ENCODE data around the gene CNTNAP2. TPM values are rescaled to one million over a fixed set of nuclear protein-coding genes. Genes with fewer than 3 reads are reported as not detected.

The CNTNAP2 gene
- total and polyA plus RNA-seq, 4 donors, result 0.14 to 2.3 (median 1.1) TPM

DNA sequence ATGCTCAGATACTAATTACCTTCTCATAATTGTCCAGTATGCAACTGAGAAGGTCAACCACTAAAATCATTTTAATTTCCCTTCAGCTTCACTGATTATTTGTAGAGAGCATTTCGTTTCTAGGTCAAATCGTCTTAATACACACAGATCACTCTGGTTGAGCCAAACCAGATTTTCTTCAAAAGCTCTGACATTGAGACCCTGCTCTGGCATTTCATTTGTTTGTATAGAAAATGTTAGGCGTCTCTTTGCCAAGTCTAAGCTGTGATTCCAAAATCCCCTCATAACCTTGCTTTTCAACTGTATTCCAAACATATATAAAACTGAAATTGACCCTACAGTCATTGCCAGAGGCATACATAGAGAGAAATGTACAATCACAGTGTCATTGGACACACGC is 520.0 kb downstream of the CNTNAP2 start (continued):
- TF ChIP-seq, protein P1, sequence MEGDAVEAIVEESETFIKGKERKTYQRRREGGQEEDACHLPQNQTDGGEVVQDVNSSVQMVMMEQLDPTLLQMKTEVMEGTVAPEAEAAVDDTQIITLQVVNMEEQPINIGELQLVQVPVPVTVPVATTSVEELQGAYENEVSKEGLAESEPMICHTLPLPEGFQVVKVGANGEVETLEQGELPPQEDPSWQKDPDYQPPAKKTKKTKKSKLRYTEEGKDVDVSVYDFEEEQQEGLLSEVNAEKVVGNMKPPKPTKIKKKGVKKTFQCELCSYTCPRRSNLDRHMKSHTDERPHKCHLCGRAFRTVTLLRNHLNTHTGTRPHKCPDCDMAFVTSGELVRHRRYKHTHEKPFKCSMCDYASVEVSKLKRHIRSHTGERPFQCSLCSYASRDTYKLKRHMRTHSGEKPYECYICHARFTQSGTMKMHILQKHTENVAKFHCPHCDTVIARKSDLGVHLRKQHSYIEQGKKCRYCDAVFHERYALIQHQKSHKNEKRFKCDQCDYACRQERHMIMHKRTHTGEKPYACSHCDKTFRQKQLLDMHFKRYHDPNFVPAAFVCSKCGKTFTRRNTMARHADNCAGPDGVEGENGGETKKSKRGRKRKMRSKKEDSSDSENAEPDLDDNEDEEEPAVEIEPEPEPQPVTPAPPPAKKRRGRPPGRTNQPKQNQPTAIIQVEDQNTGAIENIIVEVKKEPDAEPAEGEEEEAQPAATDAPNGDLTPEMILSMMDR (IDR thresholded peaks at IDR 0.05; ENCODE audit: low read depth, low read length, missing input control), result no peak
- TF ChIP-seq, protein P2, sequence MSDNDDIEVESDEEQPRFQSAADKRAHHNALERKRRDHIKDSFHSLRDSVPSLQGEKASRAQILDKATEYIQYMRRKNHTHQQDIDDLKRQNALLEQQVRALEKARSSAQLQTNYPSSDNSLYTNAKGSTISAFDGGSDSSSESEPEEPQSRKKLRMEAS (IDR thresholded peaks at IDR 0.05), result no peak
- TF ChIP-seq JUND (IDR thresholded peaks at IDR 0.05) (no peak), NR2F2 (IDR thresholded peaks at IDR 0.05) (no peak), TAF1 (conservative IDR thresholded peaks at IDR 0.05) (no peak), RAD21 (IDR thresholded peaks at IDR 0.05) (no peak)
- TF ChIP-seq, protein P3, sequence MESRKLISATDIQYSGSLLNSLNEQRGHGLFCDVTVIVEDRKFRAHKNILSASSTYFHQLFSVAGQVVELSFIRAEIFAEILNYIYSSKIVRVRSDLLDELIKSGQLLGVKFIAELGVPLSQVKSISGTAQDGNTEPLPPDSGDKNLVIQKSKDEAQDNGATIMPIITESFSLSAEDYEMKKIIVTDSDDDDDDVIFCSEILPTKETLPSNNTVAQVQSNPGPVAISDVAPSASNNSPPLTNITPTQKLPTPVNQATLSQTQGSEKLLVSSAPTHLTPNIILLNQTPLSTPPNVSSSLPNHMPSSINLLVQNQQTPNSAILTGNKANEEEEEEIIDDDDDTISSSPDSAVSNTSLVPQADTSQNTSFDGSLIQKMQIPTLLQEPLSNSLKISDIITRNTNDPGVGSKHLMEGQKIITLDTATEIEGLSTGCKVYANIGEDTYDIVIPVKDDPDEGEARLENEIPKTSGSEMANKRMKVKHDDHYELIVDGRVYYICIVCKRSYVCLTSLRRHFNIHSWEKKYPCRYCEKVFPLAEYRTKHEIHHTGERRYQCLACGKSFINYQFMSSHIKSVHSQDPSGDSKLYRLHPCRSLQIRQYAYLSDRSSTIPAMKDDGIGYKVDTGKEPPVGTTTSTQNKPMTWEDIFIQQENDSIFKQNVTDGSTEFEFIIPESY (IDR thresholded peaks at IDR 0.05), result no peak

DNA sequence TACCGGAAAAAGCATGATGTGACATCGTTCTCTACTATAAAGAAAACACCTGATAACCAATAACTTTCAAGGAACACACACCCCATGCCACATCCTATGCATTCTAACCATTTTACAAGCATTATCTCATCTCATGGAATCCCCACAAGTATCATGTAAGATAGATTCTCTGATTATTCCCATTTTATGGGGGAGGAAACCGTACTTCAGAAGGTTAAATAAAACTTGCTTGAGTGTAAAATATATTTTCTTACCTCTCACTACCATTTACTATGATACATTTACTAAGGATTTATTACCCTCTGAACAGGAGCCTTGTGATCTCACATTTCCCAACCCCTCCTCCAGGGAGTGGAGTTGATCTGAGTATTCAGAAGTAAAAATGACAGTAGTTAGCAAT is 522.7 kb downstream of the CNTNAP2 start:
- Histone ChIP-seq H3K4me1 (ENCODE audit: control insufficient read depth in 4 of 4, insufficient read depth in 4 of 4, low read length in 3 of 4) (no peaks in the 10 kb centered on the region), H3K36me3 (ENCODE audit: control insufficient read depth in 4 of 4, insufficient read depth in 3 of 4, low read depth in 1 of 4, low read length in 3 of 4) (no peaks in the 10 kb centered on the region), H3K9ac (ENCODE audit: low read depth in 1 of 2, low read length in 2 of 2) (no peak overlapping the region), H3K4me3 (ENCODE audit: low read depth in 1 of 3, low read length in 3 of 3) (no peak overlapping the region), H3K9me3 (ENCODE audit: control insufficient read depth in 4 of 4, low read length in 3 of 4) (no peaks in the 10 kb centered on the region), H3K27me3 (ENCODE audit: control insufficient read depth in 4 of 4, insufficient read depth in 4 of 4, low read length in 3 of 4) (no peaks in the 10 kb centered on the region), H3K27ac (ENCODE audit: low read depth in 1 of 2, low read length in 2 of 2) (no peak overlapping the region)
- no peak for DNase-seq (ENCODE audit: low spot score)
- TF ChIP-seq RXRA (IDR thresholded peaks at IDR 0.05) (no peak), FOXA1 (IDR thresholded peaks at IDR 0.05) (no peak), NR2F2 (IDR thresholded peaks at IDR 0.05) (no peak), RAD21 (IDR thresholded peaks at IDR 0.05) (no peak), YY1 (IDR thresholded peaks at IDR 0.05) (no peak), JUND (IDR thresholded peaks at IDR 0.05) (no peak), FOXA2 (IDR thresholded peaks at IDR 0.05) (no peak), HNF4G (IDR thresholded peaks at IDR 0.05) (no peak), GABPA (IDR thresholded peaks at IDR 0.05 in 1 of 2, conservative IDR thresholded peaks at IDR 0.05 in 1 of 2) (no peak), HNF4A (conservative IDR thresholded peaks at IDR 0.05) (no peak), TAF1 (conservative IDR thresholded peaks at IDR 0.05) (no peak), SP1 (IDR thresholded peaks at IDR 0.05) (no peak)
- TF ChIP-seq, protein P2 (IDR thresholded peaks at IDR 0.05), result no peak
- TF ChIP-seq, protein P4, sequence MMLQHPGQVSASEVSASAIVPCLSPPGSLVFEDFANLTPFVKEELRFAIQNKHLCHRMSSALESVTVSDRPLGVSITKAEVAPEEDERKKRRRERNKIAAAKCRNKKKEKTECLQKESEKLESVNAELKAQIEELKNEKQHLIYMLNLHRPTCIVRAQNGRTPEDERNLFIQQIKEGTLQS (IDR thresholded peaks at IDR 0.05), result no peak
- TF ChIP-seq, protein P5, sequence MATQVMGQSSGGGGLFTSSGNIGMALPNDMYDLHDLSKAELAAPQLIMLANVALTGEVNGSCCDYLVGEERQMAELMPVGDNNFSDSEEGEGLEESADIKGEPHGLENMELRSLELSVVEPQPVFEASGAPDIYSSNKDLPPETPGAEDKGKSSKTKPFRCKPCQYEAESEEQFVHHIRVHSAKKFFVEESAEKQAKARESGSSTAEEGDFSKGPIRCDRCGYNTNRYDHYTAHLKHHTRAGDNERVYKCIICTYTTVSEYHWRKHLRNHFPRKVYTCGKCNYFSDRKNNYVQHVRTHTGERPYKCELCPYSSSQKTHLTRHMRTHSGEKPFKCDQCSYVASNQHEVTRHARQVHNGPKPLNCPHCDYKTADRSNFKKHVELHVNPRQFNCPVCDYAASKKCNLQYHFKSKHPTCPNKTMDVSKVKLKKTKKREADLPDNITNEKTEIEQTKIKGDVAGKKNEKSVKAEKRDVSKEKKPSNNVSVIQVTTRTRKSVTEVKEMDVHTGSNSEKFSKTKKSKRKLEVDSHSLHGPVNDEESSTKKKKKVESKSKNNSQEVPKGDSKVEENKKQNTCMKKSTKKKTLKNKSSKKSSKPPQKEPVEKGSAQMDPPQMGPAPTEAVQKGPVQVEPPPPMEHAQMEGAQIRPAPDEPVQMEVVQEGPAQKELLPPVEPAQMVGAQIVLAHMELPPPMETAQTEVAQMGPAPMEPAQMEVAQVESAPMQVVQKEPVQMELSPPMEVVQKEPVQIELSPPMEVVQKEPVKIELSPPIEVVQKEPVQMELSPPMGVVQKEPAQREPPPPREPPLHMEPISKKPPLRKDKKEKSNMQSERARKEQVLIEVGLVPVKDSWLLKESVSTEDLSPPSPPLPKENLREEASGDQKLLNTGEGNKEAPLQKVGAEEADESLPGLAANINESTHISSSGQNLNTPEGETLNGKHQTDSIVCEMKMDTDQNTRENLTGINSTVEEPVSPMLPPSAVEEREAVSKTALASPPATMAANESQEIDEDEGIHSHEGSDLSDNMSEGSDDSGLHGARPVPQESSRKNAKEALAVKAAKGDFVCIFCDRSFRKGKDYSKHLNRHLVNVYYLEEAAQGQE (IDR thresholded peaks at IDR 0.05), result no peak
- TF ChIP-seq, protein P1 (IDR thresholded peaks at IDR 0.05; ENCODE audit: low read depth, low read length, missing input control), result no peak
- TF ChIP-seq, protein P3 (IDR thresholded peaks at IDR 0.05), result no peak
- 84% methylated on average over 3 of the region's 3 CpGs for WGBS
